H9 (cell line): ENCODE results near the gene MINDY4. TPM values are rescaled to one million over a fixed set of nuclear protein-coding genes. Genes with fewer than 3 reads are reported as not detected.

Experiments
- DNase-seq: peaks from one replicate; pipeline ENCODE4 v3.0.0-alpha.2; 2017
- H2AFZ ChIP-seq: one replicate; pipeline ENCODE4 v1.6.1; 2013; ENCODE audit warnings: mild to moderate bottlenecking, low read length, control low read depth, moderate library complexity
- H2AK5ac ChIP-seq: 2 replicates; pipeline ENCODE4 v1.6.1; 2013; ENCODE audit warnings: low read length, control low read depth, mixed read lengths; ENCODE audit not compliant: insufficient read length
- H2BK120ac ChIP-seq: one replicate; pipeline ENCODE4 v1.6.1; 2013; ENCODE audit warnings: low read depth, mild to moderate bottlenecking, low read length, control low read depth, inconsistent platforms; ENCODE audit not compliant: poor library complexity, severe bottlenecking
- H2BK12ac ChIP-seq: 2 replicates; pipeline ENCODE4 v1.6.1; 2013; ENCODE audit warnings: low read length, control low read depth, mixed read lengths, low read depth; ENCODE audit not compliant: insufficient read length
- H2BK15ac ChIP-seq: 2 replicates; pipeline ENCODE4 v1.6.1; 2013; ENCODE audit warnings: low read depth, low read length, control low read depth
- H2BK20ac ChIP-seq: one replicate; pipeline ENCODE4 v1.6.1; 2013; ENCODE audit warnings: low read depth, mild to moderate bottlenecking, low read length, control low read depth, inconsistent platforms; ENCODE audit not compliant: poor library complexity, severe bottlenecking
- H2BK5ac ChIP-seq: 2 replicates; pipeline ENCODE4 v1.6.1; 2013; ENCODE audit warnings: low read length, control low read depth, mixed read lengths; ENCODE audit not compliant: insufficient read length
- H3K14ac ChIP-seq: 2 replicates; pipeline ENCODE4 v1.6.1; 2013; ENCODE audit warnings: low read length, control low read depth; ENCODE audit not compliant: insufficient read depth
- H3K18ac ChIP-seq: 2 replicates; pipeline ENCODE4 v1.6.1; 2013; ENCODE audit warnings: low read depth, mild to moderate bottlenecking, mixed read lengths, low read length, control low read depth; ENCODE audit not compliant: insufficient read length
- H3K23ac ChIP-seq: 2 replicates; pipeline ENCODE4 v1.6.1; 2013; ENCODE audit warnings: low read length, control low read depth, mixed read lengths, low read depth; ENCODE audit not compliant: insufficient read length
- H3K23me2 ChIP-seq: 2 replicates; pipeline ENCODE4 v1.6.1; 2013; ENCODE audit warnings: low read depth, mild to moderate bottlenecking, mixed read lengths, low read length, control low read depth; ENCODE audit not compliant: insufficient read length, poor library complexity, severe bottlenecking
- H3K27ac ChIP-seq: 2 replicates; pipeline ENCODE4 v1.5.1; 2013; ENCODE audit warnings: low read length, control low read depth, mixed read lengths, low read depth; ENCODE audit not compliant: insufficient read length
- H3K27me3 ChIP-seq: 2 replicates; pipeline ENCODE4 v1.6.1; 2013; ENCODE audit warnings: low read length, control low read depth, inconsistent platforms; ENCODE audit not compliant: insufficient read depth
- H3K4ac ChIP-seq: 2 replicates; pipeline ENCODE4 v1.6.1; 2013; ENCODE audit warnings: low read depth, mild to moderate bottlenecking, control low read depth, inconsistent platforms, low read length, moderate library complexity
- H3K4me1 ChIP-seq: 2 replicates; pipeline ENCODE4 v1.6.1; 2013; ENCODE audit warnings: low read length, control low read depth, inconsistent platforms; ENCODE audit not compliant: insufficient read depth
- H3K4me2 ChIP-seq: 2 replicates; pipeline ENCODE4 v1.6.1; 2013; ENCODE audit warnings: low read length, control low read depth, mixed read lengths; ENCODE audit not compliant: insufficient read length, insufficient read depth
- H3K56ac ChIP-seq: 2 replicates; pipeline ENCODE4 v1.6.1; 2013; ENCODE audit warnings: low read depth, mild to moderate bottlenecking, mixed read lengths, low read length, control low read depth; ENCODE audit not compliant: insufficient read length
- H3K79me1 ChIP-seq: 2 replicates; pipeline ENCODE4 v1.6.1; 2013; ENCODE audit warnings: low read depth, mild to moderate bottlenecking, moderate library complexity, low read length, control low read depth, inconsistent platforms; ENCODE audit not compliant: insufficient read depth, poor library complexity, severe bottlenecking
- H3K79me2 ChIP-seq: 2 replicates; pipeline ENCODE4 v1.6.1; 2013; ENCODE audit warnings: low read length, control low read depth, inconsistent platforms; ENCODE audit not compliant: insufficient read depth
- H3K9ac ChIP-seq: 2 replicates; pipeline ENCODE4 v1.6.1; 2013; ENCODE audit warnings: low read length, control low read depth, mixed read lengths; ENCODE audit not compliant: insufficient read length; ENCODE audit errors: extremely low read depth
- H3K9me3 ChIP-seq: one replicate; pipeline ENCODE4 v1.6.1; 2013; ENCODE audit warnings: low read depth, low read length, inconsistent platforms; ENCODE audit not compliant: control insufficient read depth
- H3T11ph ChIP-seq: one replicate; pipeline ENCODE4 v1.6.1; 2013; ENCODE audit warnings: mild to moderate bottlenecking, low read length, control low read depth, inconsistent platforms
- H4K20me1 ChIP-seq: one replicate; pipeline ENCODE4 v1.6.1; 2013; ENCODE audit not compliant: control insufficient read depth, insufficient read length, insufficient read depth
- H4K5ac ChIP-seq: 2 replicates; pipeline ENCODE4 v1.6.1; 2013; ENCODE audit warnings: low read depth, mild to moderate bottlenecking, mixed read lengths, low read length, control low read depth; ENCODE audit not compliant: insufficient read length
- H4K8ac ChIP-seq: replicated peaks from 2 replicates; pipeline ENCODE4 v1.6.1; 2013; ENCODE audit warnings: low read length, control low read depth, mixed read lengths, low read depth; ENCODE audit not compliant: insufficient read length
- H4K91ac ChIP-seq: 2 replicates; pipeline ENCODE4 v1.6.1; 2013; ENCODE audit warnings: low read depth, mild to moderate bottlenecking, moderate library complexity, mixed read lengths, low read length, control low read depth; ENCODE audit not compliant: insufficient read length
- H3K27ac Mint-ChIP-seq, 3 experiments: 2 replicates in 2 of 3; 3 replicates in 1 of 3; pipeline ENCODE4 v1.8.0; 2020 to 2021; ENCODE audit warnings: mixed read lengths in 3 of 3, mild to moderate bottlenecking in 1 of 3, moderate library complexity in 1 of 3
- H3K27me3 Mint-ChIP-seq: 2 replicates; pipeline ENCODE4 v1.8.0; 2021; ENCODE audit warnings: low read depth, mild to moderate bottlenecking, moderate library complexity, mixed read lengths
- H3K36me3 Mint-ChIP-seq, 3 experiments: 2 replicates in 2 of 3; 3 replicates in 1 of 3; pipeline ENCODE4 v1.8.0; 2020 to 2021; ENCODE audit warnings: low read depth in 3 of 3, mixed read lengths in 3 of 3; ENCODE audit not compliant: insufficient read depth in 1 of 3
- H3K4me1 Mint-ChIP-seq, 2 experiments: 2 replicates each; pipeline ENCODE4 v1.8.0; 2020; ENCODE audit warnings: mixed read lengths in 2 of 2
- H3K4me3 Mint-ChIP-seq, 2 experiments: 2 replicates in 1 of 2; 3 replicates in 1 of 2; pipeline ENCODE4 v1.8.0; 2020 to 2021; ENCODE audit warnings: mild to moderate bottlenecking in 2 of 2, mixed read lengths in 2 of 2, moderate library complexity in 1 of 2
- H3K9me3 Mint-ChIP-seq, 2 experiments: 2 replicates in 1 of 2; 3 replicates in 1 of 2; pipeline ENCODE4 v1.8.0; 2020; ENCODE audit warnings: mild to moderate bottlenecking in 2 of 2, mixed read lengths in 2 of 2, moderate library complexity in 1 of 2
- WGBS: extraction: QIAGEN DNeasy Blood & Tissue Kit; methylation state at CpG from one replicate; pipeline ENCODE4 v1.1.7; 2013; ENCODE audit warnings: missing lambda C conversion rate, low lambda C conversion rate, mixed read lengths; ENCODE audit not compliant: insufficient read length; ENCODE audit errors: extremely low coverage; 5-methylcytosine and 5-hydroxymethylcytosine counted together
- total RNA-seq: library from RNA; stranded (reverse); gene quantifications from 2 replicates; pipeline ENCODE4 v1.2.1, GENCODE V29; 2021
- TF ChIP-seq, protein P1 (sequence below): fragments of 200-600 bp; sonication (generic); conservative IDR thresholded peaks from 3 replicates; pipeline ENCODE4 v1.8.0; 2021; ENCODE audit warnings: antibody characterized with exemption, mild to moderate bottlenecking

The MINDY4 gene
- total RNA-seq, 1 experiment from 2014 or later, result 3.1 TPM

DNA sequence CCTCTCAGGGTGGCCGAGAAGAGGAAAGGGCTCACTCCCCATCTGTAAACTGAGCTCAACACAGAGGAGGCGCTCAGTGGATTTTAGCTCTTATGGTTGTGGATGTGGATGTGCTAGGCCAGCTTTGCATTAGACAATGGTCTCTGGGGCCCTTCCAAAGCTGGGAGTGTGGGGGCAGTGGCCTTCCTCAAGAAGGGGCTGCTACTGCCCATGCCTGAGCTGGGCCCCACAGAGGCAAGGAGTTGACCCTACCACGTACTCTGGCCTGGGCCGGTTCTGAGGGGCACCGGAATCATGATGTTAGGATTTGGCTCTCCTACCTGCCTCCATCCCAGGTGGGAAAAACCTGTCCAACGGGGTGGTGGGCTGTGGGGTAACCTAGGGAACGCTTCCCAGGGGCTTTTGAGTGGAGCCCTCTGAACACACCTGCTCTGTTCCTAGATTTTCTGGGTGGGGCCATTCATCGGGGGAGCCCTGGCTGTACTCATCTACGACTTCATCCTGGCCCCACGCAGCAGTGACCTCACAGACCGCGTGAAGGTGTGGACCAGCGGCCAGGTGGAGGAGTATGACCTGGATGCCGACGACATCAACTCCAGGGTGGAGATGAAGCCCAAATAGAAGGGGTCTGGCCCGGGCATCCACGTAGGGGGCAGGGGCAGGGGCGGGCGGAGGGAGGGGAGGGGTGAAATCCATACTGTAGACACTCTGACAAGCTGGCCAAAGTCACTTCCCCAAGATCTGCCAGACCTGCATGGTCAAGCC, 152.0 kb downstream of the MINDY4 start:
- H3K18ac ChIP-seq, result no peak overlapping the region
- H2BK12ac ChIP-seq, result no peak overlapping the region
- H3K23ac ChIP-seq, result no peak overlapping the region
- no peak overlapping the region for H3K14ac ChIP-seq
- no peak overlapping the region for H3T11ph ChIP-seq
- H3K9me3 ChIP-seq, result no peaks in the 10 kb centered on the region
- no peak overlapping the region for H2BK120ac ChIP-seq
- no peak overlapping the region for H2BK20ac ChIP-seq
- Mint-ChIP-seq H3K36me3 (no peaks in the 10 kb centered on the region), H3K27me3 (peaks cover 20% of the 10 kb centered on the region), H3K9me3 (no peaks in the 10 kb centered on the region; a peak in 1 of 5 replicates), H3K4me1 (peaks cover 0 to 6% of the 10 kb centered on the region in 2 experiments; a peak in 2 of 4 replicates), H3K27ac (peak overlapping the region in 1 of 3 experiments; percentile 17; a peak in 1 of 7 replicates), H3K4me3 (no peak overlapping the region)
- H2AK5ac ChIP-seq, result no peak overlapping the region
- H3K56ac ChIP-seq, result no peak overlapping the region
- H3K4me2 ChIP-seq, result no peak overlapping the region
- H4K20me1 ChIP-seq, result no peaks in the 10 kb centered on the region
- no peaks in the 10 kb centered on the region for H3K23me2 ChIP-seq
- no peaks in the 10 kb centered on the region for H3K27me3 ChIP-seq
- no peaks in the 10 kb centered on the region for H3K79me1 ChIP-seq
- no peak overlapping the region for H4K5ac ChIP-seq
- WGBS, result no CpG with 5 or more reads among the region's 19 CpGs
- H3K9ac ChIP-seq, result no peak overlapping the region
- H3K79me2 ChIP-seq, result no peaks in the 10 kb centered on the region
- H3K27ac ChIP-seq, result no peak overlapping the region
- no peak overlapping the region for H3K4ac ChIP-seq
- H2AFZ ChIP-seq, result no peak overlapping the region
- no peak overlapping the region for H4K91ac ChIP-seq
- no peak overlapping the region for H4K8ac ChIP-seq
- TF ChIP-seq, protein P1, sequence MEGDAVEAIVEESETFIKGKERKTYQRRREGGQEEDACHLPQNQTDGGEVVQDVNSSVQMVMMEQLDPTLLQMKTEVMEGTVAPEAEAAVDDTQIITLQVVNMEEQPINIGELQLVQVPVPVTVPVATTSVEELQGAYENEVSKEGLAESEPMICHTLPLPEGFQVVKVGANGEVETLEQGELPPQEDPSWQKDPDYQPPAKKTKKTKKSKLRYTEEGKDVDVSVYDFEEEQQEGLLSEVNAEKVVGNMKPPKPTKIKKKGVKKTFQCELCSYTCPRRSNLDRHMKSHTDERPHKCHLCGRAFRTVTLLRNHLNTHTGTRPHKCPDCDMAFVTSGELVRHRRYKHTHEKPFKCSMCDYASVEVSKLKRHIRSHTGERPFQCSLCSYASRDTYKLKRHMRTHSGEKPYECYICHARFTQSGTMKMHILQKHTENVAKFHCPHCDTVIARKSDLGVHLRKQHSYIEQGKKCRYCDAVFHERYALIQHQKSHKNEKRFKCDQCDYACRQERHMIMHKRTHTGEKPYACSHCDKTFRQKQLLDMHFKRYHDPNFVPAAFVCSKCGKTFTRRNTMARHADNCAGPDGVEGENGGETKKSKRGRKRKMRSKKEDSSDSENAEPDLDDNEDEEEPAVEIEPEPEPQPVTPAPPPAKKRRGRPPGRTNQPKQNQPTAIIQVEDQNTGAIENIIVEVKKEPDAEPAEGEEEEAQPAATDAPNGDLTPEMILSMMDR, result no peak
- no peak overlapping the region for H2BK5ac ChIP-seq
- H3K4me1 ChIP-seq, result no peaks in the 10 kb centered on the region
- no peak overlapping the region for H2BK15ac ChIP-seq
- peak; percentile 8 for DNase-seq
